CD4-positive, alpha-beta T cell treated with Interleukin-4 for 4 hours (primary cell): ENCODE results near the gene GIT1.
A peak's percentile ranks its signal among the peaks of the same experiment; 100 is the strongest.

Experiments
- DNase-seq: peaks from one replicate; pipeline ENCODE4 v3.0.0-alpha.2; 2020

The GIT1 gene

DNA sequence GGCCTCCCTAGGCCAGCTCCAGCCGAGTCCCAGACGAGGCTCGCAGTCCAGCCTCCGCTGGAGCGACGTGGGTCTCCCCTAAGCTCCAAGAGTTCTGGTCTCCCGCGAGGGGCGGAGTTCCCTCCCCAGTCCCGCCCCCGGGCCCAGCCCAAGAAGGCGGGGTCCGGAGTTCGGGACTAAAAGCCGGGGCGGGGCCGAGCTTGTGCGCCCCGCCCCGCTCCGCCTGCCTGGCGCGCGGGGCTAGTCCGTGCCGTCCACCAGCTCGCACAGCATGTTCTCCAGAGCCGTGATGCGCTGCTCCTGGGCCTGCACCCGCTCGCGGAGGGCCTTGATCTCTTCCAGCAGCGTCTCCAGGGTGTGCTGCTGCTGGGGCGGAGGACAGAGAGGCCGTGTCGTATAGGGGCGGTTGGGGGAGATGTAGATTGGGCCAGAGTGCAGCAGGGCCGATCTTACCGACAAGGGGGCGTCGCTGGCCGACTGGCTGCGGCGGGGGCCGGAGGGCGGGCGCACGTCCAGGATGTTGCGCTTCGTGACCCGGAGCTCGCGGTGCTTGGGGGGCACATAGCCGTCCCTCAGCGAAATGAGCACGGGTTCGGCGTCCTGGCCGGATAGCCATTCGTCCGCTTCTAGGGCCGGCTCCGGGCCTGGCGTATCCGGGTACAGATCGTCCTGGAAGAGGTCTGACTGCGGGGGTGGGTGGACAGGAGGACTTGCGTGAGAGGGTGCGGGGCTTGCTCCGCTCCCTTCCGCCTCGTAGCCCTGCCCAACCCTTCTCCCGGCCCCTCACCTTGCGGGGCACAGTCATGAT lies 26.2 kb upstream of the GIT1 start:
- DNase-seq = peak; percentile 78

DNA sequence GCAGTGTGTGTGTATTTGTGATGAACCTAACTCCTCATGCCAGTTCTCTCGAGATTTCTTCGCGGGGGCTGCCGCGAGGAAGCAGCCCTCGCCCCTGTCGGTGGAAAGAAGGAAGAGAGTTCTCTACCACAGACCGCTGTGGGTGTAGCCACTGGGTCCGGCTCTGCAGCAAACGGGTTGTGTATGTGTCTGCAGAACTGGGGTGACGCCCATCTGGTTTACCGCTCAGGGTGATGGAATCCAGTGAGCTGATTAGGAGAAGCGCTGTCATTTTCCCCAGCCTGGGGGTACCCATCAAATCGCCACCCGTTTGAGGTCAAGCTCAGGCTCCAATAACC lies 25.6 kb upstream of the GIT1 start:
- peak; percentile 85 for DNase-seq

DNA sequence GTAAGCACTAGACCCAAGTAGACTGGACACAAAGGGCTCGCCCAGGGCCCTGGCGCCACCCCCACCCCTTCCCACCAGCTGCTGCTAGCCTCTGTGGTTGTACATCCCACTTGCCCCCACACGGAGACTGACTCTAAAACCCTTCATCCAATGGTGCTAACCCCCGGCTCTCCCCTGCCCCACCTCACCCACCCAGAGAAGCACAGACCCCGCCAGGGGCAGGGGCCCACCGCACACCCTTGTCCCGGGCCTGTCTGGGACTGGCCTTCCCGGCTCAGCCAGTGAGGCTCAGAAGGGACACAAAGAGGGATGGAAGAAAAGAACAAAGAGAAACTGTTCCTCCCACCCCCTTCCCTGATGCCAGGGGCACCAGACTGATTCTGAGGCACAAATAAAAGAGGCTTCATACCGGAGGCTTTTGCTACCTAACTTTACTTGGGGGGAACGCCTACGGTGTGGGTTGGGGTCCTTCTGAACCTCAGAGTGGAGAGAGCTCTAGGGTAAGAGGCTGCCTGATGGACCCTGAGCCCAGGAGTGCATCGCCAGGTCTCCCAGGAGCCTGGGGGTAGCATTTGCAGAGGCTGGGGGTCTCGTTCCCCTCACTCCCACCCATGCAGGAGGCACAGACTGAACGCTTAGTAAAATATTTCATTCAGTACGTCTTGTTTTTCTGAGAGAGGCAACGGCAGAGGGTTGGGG lies 25.1 kb upstream of the GIT1 start:
- DNase-seq = no peak

DNA sequence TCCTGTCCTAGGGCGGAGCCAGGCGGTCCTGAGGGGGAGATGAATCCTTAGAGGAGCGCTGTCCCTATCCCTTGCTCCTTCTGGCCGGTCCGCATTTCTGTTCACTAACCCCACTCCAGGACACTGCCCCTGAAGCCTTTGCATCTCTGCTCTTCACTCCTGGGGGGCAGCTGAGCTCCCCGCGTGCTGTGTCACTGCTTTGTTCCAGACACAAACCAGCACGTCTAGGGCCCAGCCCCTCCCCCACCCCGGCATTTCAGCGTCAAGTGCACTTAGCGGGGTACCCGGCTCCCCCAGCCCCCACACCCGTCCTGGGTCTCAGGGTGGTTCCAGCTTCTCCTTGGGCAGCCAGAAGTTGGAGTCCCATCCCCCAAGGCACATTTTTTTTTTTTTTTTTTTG lies 24.4 kb upstream of the GIT1 start:
- DNase-seq = no peak

DNA sequence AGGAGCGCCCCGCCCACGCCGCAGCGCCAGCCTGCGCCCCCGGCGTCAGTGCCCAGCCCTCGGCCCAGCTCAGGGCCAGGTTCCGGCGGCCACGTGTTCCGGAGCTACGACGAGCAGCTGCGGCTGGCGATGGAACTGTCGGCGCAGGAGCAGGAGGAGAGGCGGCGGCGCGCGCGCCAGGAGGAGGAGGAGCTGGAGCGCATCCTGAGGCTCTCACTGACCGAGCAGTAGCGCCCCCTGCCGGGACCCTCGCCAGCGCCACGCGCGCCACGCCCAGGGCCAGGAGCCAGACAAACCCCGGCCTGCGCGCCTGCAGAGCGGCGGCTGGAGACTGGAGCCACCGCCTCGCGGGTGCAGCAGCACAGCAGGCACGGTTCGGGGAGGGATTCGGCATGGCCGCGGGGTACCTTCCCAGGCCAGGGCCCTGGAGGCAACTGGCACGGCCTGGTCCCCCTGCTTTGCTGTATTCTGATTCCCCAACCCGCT lies 23.9 kb upstream of the GIT1 start:
- DNase-seq = peak; percentile 89

DNA sequence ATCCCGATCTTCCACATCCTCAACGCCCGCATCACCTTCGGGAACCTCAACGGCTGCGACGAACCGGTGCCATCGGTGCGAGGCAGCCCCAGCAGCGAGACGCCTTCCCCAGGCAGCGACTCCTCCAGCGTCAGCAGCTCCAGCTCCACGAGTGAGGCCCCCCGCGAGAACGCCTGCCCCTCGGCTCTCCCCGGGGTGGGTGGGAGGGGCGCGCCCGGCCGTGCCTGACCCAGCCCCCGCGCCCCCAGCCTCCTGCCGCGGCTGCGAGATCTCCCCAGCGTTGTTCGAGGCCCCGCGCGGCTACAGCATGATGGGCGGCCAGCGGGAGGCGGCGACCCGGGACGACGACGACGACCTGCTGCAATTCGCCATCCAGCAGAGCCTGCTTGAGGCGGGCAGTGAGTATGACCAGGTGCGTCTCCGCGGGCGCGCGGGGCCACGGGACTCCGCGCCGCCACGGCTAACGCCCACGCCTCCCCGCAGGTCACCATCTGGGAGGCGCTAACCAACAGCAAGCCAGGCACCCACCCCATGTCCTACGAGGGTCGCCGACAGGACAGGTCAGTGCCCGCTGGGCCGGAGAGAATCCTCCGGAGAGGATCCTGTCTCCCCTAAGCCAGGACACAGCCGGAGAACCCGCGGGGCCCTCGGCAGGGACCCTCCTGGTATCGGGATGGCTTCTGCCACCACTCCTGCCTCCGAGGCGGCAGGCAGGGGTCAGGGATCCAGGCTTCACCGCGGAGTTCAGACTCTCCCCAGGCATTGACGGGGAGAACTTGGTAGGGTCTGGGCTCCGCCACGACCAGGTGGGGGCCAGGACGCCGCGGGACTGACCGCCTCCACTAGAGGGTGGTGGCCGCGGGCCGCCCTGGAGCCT lies 23.2 kb upstream of the GIT1 start:
- no peak for DNase-seq

DNA sequence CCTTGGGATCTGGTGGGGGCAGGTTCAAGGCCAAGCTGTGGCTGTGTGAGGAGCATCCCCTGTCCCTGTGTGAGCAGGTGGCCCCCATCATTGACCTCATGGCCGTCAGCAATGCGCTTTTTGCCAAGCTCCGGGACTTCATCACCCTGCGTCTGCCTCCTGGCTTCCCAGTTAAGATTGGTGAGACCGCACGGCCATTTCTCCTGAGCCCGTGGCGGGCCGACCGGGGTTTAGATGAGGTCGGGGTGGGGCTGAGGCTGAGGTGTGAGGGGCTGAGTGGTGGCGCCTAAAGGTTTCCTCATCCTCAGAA lies 22.6 kb upstream of the GIT1 start:
- no peak for DNase-seq

DNA sequence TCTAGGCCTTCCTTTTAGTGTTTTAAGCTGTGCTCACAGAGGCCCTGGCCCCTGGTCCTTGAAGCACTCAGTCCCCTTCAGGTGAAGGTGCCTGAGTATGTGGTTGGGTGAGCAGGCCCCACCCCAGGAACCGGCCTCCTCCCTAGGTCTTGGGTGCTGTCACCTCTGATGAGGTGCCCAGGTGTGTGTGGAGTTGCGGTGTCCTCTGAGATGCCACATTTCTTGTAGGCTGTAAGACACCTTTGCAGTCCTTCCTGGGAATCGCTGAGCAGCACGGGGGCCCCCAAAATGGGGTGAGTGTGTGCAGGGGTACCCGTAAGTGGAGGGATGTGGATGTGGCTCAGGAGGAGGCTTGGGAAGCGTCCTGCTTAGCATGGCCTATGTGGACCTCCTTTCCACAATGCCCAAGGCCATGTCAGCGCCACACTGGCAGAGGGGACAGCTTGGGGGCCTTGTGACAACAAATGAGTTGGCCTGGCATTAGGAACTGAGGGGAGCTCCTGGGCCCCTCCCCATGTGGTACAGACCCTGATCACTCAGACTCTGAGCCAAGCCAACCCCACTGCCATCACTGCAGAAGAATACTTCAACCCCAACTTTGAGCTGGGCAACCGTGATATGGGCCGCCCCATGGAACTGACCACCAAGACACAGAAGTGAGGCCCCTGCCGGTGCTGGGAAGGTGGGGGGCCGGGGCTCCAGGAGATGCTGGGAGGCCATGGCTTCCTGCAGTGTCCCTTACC lies 22.1 kb upstream of the GIT1 start:
- DNase-seq = no peak

DNA sequence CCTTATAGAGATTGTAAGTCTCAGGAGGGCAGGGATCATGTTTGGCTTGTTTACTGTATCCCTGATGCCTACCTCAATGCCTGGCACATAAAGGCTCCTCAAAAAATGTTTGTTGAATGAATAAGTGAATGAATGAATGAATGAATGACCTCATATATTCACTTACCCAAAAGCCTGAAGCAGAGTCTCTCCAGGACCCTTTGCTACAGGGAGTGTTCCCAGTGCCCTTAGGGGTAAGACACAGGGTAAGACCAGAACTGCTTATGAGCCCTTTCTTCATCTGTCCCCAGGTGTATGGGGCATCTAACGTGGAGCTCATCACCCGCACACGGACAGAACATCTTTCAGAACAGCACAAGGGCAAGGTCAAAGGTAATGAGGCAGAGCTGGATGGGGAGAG lies 20.9 kb upstream of the GIT1 start:
- DNase-seq = no peak

DNA sequence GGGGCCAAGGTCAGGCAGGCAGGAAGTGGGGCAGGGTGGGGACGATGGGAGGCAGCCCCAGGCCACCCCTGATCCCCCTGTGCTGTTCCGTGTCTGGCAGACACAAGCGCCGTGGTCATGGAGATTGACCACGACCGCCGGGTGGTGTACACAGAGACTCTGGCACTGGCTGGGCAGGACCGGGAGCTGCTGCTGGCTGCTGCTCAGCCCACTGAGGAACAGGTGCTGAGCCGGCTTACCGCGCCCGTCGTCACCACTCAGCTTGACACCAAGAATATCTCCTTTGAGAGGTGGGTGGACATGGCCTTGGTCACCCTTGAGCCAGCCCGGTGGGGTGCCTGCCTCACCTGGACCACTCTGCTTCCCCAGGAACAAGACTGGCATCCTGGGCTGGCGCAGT lies 19.5 kb upstream of the GIT1 start:
- no peak for DNase-seq

DNA sequence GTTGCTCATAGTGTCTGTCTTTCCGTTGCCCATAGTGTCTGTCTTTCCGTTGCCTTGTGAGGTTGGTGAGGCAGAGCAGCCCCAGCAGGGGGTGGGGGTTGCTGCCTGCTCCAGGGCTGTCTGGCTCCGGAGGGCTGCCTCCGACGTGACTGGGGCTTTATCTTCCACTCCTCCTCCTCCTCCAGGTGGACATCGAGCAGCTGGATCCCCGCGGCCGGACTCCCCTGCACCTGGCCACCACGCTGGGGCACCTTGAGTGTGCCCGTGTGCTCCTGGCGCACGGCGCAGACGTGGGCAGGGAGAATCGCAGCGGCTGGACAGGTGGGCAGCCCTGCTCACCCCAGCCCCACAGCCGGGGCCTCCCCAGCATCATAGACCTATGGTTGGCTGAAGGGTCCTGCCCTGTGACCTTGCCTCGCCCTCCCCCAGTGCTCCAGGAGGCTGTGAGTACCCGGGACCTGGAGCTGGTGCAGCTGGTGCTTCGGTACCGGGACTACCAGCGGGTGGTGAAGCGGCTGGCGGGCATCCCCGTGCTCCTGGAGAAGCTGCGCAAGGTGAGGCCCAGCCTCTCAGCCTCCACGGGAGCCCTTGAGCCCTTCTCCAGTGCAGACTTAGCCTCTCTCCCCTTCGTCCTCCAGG lies 18.2 kb upstream of the GIT1 start:
- DNase-seq = no peak

DNA sequence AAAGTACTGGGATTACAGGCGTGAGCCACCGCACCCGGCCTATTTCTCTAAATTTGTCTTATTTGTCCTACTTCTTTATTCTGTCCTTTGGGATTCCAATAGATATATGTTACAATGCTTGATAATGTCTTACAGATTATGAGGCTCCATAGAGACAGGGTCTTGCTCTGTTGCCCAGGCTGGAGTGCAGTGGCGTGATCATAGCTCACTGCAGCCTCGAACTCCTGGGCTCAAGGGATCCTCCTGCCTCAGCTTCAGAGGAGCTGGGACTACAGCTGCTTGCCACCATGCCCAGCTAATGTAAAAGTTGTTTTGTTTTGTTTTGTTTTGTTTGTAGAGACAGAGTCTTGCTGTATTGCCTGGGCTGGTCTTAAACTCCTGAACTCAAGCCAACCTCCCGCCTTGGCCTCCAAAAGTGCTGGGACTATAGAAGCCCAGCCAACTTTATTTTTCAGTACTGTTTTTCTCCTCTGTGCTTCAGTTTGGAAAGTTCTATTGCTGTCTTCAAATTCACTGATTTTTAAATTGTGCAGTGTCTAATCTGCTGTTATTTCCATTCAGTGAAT lies 13.7 kb upstream of the GIT1 start:
- DNase-seq = no peak

DNA sequence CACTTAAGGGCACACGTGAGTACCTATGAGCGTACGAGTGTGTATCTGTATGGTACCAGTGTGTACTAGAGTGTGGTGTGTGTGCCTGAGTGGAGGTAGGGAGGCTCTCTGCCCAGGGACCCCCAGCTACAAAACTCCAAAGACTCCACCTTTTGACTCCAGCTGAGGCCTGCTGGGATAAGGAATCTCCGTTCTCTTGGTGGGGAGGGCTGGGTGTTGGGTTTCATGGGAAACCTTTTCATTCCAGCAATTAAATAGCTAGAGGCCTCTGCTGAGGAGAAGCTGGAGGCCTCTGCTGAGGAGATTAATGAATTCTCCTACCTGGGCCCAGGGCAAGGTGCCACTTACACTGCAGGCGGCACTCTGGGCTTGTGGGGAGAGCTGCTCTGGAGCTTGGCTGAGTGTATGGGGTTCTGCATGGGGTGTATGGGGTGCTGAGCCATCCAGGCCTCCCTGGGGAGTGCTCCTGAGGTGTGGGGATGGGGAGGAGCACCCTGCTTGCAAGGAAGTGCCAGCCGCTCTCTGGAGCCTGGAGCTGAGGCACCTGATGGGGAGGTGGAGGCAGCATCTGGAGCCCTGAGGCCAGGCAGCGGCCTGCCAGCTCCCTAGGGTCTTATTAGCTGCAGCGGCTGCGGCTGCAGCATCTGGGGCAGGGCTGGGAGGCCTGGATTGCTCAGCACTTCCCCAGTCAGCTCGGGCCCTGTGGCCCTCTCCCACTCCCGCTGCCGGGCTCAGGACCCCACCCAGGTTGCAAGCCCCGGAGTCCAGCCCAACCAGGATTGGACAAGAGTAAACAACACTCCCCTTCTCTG lies 8.1 kb upstream of the GIT1 start:
- no peak for DNase-seq

DNA sequence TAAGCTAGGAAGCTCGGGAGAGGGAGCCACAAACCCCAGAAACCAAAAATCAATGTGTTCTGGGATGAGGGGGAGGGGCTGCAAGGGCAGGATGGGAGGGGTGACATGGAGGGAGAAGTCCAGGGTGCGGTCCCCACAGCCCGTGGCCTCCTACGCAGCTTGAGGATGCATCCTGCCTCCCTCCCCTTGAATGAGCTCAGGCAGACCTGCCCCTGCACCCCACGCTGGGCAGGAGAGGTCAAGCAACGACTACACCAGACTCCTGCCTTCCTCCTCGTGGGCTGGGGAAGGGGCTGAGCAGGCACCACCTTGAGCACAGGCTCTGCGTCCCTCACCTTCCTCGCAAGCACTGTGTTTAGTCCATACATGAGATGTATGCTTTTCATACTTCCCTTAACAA lies 7.4 kb upstream of the GIT1 start:
- DNase-seq = no peak

DNA sequence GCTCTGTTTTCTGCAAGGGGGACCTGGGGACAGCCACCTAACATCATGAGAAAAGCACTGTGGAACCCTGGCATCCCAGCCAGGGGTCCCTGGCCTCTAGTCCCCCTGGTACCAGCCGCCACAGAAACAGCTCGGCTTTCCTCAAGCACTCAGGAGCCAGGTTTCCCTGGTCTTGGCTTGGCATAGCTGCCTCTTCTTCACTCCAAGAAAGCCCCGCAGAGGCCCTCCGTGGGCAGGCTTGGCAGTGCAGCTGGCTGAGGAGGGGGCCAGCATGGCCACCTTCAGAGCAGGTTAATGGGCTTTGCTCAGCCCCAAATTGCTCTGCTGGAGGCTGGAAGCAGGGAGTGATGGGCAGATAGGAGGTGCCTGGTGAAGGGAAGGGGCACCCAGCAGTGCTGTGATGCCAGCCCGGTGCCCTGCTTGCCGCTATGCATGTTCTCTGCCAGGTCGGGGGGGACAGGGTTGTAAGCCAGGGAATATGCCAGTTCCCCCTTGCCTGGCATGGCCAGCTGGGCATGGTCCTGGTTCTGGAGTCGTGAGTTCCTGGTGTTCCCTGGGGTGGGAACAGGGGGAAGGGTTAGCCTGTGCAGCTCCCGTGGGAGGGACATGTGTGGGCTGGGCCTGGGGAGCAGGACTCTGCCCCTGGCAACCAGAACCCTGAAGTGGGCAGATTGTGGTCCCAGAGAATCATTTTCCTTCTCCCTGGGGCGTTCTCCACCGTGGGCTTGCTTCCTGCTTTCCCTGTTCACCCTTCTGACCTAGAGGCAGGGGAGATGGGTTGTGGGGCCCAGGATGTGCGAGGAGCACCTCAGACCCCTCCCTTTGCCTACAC lies 6.7 kb upstream of the GIT1 start:
- no peak for DNase-seq

DNA sequence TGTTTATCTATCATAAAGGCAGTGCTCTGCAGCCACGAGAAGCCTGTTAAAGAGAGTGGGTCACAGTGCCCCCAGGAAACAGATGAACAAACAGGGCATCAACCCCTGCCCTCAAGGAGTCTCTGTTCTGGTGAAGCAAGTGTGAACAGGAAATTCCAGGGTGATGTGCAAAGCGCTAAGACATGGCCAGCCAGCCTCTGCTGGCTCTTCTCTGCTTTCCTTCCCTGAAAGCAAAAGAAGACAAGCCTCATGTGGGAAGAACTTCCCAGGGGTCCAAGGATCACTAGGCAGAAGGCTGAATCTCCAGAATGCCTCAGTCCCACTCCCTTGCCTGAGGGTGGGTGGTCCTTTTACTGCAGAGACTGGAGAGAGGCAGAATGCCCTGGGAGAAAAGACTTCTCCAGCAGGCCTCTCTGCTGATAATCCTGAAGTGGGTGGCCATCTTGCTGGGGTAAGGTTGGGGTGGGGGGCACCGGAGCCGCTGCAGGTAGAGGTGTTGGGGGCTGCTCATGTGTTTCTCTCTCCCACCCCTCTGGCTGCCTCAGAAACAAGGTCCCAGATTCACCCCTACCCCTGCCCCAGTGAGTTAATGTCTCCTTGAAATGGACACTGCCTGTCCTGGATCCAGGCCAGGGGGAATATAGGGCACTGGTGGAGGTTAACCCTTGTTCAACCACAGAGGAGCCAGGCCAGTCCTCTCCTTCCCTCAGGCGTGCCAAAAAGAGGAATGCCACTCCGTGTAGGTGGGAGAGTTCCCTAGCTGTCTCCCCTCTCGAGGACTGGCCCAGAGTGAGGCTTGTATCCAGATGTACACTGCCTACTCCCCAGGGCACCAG lies 5.9 kb upstream of the GIT1 start:
- DNase-seq = no peak

DNA sequence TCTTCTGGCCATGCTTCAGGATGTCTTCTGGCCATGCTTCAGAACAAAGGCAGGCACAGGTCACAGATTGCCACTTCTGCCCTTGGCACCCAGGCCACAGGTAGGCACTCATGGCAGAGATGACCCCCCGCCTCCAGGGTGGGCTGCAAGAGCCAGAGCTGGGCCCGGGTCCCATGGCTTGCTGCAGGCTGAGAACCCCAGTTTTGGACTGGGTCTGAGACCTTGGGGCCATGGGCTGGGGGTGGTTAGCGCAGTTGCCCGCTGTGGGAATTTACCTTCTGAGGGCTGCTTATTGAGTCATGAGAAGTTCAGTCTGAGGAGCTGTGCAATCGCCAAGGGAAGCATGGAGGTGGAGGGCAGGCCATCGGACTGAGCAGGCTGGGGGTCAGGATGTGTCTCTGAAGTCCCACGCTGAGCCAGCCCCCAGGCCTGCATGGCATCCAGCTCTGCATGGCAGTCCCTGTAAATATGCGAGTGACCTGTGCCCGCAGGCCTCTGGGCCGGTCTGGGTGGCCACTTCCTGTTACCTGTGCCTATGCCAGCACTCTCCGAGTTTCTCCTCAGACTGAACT lies 5.2 kb upstream of the GIT1 start:
- no peak for DNase-seq

DNA sequence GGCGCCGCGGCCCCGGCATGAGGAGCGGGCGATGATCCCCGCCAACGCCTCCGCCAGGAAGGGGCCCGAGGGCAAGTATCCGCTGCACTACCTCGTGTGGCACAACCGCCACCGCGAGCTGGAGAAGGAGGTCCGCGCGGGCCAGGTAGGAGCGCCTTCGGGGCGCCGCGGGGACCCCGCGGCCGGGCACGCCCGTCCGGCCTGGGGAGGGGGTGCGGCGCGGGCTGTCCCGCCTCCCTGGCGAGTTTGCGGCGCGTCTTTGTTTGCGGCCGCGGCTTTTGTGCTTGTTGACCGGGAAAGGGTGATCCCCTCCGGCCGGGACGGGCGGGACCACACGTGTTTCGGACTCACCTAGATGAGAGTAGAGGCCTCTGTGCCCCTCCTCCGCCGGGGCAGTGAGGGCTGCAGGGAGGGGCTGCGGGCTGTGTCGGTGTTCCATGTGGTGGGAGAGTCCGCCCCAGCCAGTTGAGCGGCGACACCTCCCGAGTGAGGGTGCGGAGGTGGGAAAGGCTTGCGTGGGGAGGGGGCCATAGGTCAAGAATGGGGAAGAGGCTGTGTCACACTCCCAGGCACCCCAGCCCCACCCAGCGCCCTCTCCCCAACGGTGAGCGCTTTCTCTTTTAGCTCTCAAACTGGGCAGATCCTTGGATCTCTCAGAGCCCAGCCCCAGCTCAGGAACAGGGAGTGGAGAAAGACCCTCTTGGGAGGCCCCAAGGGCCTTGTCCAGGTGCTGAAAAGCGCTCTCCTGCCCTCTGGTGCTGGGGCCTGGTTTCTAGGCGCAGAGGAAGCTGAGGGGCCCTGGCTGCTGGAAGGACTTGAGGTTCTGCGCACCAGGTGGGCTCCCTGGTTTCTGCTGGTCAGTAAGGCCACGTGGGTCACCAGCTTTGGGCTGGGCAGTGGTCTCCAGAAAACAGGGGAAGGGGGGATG lies 4.4 kb upstream of the GIT1 start:
- DNase-seq = no peak
